Mesenteric fat pad (tissue), 1 donor: ENCODE data around the gene MAP4K2. TPM values are rescaled to one million over a fixed set of nuclear protein-coding genes. Genes with fewer than 3 reads are reported as not detected.
A peak's percentile ranks its signal among the peaks of the same experiment; 100 is the strongest.

Source experiments
- DNase-seq: peaks from one replicate; pipeline ENCODE4 v3.0.0-alpha.2; 2020; ENCODE audit warnings: low spot score
- total RNA-seq: library from RNA; stranded (reverse); fragmentation: NEBNext Ultra II Directional; extraction: Animal tissue kit (Norgen Biotek cat#: 25700); gene quantifications from one replicate; pipeline ENCODE4 v1.2.1, GENCODE V29; 2021
- donor health status: DM: yes; HTN: yes; CAD: no.

MAP4K2 gene
- total RNA-seq, 1 donor from 2014 or later, result 18.2 TPM

DNA sequence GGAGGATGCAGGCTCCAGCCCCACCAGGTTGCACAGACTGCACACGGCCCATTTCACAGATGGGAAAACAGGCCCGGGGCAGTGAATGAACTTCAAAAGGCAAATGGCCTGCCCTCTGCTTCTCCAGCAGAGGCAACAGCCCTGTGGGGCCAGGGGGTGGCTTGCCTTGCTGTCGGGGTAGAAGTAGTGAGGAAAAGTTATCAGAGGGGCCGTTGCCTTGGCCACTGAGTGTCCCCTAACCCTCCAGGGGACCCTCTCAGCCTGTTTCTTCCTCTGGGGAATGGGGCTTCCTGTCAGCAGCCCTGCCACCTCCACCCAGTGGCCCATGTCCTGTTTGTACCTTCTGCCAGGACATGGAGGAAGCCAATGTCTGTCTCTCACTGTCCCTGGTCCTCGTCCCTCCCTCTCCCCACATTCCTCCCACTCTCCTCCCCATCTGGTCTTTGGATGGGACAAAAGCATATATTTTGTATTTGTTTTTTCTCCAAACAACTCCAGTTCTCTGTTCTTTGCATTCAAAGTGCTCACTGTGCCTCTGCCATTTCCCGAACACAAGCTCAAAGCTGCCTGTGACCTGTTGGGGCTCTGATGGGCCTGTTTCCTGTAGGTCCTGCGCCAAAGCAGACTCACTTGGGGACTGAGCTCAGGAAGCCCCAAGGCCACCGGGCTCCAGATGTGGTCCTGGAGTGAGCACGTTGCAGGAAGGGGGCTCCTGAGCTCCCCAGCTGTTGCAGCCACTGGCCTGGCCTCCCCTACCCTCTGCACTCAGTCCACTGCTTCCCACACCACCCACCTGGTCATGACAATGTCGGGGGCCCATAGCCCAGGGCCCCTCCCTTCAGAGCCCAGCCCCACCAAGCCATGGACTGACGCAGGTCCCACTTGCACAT is 9.5 kb downstream of the MAP4K2 start:
- DNase-seq, result peak; percentile 80

DNA sequence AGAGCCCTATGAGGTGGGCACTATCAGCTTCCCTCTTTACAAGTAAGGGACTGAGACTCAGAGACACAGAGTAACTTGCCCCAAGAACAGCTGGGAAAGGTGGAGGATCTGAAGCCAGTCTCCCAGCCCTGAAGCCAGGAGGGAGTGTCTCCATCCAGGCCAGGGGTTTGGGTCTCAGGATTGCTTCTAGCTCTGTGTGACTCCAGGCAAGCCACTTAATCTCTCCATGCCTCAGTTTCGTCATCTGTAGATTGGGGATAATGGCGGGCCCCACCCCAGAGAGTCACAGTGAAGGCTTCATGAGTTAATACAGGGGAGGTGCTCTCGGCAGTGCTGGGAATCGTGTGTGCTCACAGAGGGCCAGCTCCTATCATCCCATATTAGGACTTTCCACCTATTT is 10.5 kb downstream of the MAP4K2 start:
- DNase-seq, result peak; percentile 76

DNA sequence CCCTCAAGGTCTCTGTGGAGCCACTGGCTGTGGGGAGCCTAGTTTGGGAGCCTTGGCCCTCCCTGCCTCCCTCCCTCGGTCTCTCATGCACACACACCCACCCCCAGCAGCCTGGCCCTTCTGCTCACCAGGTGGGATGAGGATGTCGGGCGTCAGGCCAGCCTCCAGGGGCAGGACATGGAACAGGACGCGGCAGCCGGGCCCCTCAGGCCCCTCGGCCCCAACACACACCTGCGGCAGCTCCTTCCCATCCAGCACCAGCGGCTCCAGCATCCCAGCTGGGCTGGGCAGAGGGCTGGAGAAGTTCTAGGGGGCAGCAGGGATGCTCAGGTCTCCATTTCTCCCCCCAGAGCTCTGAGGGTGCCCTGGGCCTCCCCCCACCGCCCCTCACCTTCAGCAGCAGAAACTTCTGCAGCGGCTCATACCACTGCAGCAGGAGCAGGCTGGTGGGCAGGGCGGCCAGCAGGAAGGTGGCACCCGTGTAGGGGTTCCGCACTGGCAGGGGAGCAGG is 11.2 kb downstream of the MAP4K2 start:
- peak; percentile 77 for DNase-seq

DNA sequence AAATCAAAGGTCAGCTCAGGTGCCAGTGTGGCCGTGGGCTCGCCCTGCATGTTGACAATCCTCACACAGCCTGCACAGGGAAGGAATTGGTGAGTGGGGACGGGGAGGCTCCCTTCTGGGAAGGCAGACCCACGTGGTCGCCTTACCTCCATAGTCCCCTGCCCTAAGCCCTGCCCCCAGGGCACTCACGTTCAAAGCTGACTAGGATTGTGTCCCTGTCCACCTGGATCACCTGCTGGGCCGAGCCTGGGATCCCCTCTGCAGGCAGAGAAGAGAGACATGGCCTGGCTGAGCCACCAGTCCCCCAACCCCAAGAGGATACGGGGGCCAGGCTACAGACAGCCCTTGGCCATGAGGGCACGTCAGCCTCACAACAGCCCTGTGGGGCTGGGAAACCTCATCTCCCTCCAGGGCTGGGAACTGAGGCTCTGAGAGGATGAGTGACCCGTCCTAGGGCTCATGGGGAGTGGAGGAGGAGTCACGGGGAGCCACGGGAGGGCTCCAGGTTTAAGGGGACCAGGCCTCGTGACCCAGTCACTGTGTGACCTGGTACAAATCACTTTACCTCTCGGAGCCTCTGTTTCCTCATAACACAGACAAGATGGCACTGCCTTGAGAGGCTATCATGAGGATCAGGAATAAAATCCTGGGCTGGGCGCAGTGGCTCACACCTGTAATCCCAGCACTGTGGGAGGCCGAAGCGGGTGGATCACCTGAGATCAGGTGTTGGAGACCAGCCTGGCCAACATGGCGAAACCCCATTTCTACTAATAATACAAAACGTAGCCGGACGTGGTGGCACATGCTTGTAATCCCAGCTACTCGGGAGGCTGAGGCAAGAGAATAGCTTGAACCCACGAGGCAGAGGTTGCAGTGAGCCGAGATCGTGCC is 12.6 kb downstream of the MAP4K2 start:
- DNase-seq, result peak; percentile 87

DNA sequence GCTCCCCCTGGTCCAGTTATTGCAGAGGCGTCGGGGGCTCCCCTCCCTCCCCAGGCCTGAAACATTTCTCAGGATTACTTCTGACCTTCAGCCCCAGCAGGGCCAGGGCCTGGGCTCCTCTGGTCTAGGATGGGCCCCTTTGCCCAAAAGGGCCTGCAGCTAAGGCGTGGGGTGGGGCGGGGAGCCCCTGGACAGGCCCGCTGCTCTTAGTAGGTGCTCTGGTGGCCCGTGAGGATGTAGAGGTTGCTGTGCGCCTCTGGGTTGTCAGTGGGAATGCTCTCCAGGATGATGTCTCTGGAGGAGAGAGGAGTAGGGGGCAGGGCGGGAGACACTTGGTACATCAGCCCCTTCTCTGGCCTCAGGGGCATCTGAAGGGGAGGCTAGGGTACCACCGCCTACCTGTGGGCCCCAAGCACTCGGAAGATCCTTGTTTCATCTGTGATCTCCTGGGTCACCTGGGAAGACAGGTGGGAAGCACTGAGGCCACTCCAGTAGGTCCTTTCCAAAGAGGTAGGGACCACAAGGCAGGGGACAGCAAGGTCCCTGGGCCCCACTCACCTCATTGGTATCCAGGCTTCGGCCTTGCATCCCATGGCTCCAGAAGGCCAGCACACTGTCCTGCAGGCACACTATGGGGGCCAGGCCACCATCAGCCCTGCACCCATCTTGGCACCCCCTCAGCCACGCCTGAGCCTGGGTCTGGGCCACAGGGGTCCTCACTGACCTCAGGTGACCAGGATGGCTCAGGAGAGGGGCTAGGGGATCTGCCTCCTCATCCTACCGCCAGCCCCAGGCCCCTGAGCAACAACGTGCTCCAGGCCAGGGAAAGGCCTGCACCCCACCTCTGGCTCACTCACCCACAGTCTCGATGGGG is 13.4 kb downstream of the MAP4K2 start:
- peak; percentile 82 for DNase-seq

DNA sequence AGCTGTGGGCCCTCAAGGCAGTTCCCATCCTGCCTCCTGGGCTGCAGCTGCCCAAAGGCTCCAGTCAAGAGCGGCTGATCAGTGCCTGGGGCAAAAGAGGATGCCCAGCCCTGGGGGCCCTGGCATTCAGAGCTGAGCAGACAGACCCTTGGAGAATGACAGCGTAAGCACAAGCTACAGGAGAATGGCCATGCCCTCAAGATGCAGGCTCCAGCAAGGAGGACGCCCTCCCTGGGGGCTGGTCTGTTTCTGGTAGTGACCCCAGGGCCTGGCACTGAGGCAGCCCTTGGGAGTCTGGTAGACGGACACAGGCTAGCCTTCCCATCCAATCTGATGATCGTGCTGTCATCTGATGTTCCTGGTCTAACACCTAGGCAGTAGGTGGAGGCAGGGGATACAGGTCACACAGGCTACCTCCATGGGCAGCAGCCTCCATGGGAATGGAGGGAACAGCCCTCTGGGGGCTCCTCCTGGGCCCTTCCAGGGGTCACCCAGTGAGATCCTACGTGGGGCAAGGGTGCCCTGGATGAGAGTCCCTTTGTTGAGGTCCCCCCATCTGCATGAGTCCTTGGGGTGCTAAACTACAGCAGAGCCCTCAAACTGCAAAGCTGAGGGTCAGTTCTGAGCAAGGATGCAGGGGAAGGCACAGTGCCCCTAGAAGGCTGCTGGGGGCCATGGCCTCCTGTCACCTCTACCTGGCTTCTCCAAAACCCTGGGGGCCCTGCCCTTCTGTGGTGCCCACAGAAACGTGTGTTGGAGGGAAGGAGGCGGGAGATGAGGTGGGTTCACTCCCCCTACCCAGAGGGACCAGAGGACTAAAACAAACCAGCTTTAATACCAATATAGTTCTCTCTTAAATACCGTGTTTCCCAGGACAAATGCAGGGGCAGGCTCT is 14.4 kb downstream of the MAP4K2 start:
- DNase-seq, result peak; percentile 73

DNA sequence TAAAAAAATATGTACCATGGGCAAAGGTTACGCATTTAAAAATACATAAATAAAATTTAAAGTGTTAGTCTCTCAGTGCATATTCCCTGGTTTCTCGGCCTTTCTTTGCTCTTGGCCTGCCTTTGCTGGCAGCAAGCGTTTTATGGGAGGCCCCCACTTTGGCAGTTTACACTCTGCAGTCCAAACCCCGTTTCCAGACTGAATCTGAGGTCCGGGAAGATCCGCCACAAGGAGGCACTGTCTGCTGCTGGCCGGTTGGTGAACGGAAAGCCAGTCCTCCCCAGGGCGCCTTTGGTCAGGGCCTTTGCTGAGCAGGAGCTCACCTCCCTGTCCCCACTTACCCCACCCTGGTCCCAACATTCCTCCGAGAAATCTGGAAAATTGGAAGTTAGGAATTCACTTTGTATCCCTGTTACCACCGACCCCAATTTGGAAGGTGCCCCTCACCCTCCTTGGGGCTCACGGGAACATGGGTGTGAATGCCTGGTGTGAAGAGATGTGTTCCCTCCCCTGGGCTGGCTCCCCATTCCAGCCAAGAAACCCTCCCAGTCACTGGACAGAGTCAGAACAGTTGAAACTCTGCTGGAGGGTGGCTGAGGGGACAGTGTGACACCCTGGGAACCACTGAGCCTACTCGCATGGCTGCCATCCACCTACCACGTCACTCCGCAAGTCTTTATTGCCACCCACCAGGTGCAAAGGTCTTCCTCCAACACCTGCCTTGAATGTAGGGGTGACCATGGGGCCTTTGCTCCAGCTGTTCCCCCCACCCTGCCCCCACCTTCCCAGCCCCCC is 15.3 kb downstream of the MAP4K2 start:
- peak; percentile 91 for DNase-seq

DNA sequence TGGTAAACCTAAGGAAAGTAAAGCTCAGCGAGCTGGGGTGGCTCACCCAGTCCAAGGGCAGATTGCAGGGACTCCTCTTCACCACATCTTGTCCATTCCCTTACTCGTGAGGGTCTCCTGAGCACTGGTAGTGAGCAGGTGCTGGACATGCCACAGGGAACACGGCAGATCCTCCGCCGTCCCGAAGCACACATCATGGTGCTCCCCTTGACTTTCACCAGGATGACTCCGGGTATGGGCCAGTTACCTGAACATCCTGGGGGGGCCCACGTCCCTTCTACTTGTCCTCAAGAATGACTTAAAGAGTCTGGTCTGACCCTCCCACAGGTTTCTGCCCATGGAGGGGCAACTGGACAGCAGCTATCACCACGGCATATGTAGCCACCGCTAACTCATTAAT is 16.7 kb downstream of the MAP4K2 start:
- DNase-seq, result peak; percentile 53

DNA sequence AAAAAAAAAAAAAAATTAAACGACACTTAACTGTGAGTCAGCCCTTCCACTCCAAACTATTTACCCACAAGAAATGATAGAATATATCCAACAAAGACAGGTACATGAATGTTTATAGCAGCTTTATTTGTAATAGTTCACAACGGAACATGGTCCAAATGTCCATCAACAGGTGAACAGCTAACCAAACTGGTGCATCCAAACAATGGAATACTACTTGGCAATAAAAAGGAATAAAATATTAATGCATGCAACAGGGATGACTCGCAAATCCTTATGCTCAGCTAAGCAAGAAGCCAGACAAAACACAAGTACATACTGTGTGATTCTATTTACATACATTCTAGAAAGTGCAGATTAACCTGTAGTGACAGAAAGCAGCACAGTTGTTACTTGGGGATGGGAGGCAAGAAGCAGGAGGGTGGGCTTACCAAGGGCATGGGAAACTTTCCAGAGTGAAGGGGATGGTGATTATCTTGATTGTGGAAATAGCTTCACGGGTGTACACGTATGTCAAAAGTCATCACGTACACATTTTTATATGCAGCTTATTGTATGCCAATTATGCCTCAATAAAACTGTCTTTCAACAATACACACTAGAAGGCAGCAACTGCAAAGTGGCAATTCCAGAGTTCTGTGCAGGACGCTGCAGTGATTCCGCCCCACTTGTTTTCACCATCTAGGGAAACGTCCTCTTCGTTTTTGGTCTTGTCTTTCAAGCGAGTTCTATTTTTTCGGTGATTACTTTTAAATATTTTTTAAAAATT is 18.0 kb downstream of the MAP4K2 start:
- no peak for DNase-seq

DNA sequence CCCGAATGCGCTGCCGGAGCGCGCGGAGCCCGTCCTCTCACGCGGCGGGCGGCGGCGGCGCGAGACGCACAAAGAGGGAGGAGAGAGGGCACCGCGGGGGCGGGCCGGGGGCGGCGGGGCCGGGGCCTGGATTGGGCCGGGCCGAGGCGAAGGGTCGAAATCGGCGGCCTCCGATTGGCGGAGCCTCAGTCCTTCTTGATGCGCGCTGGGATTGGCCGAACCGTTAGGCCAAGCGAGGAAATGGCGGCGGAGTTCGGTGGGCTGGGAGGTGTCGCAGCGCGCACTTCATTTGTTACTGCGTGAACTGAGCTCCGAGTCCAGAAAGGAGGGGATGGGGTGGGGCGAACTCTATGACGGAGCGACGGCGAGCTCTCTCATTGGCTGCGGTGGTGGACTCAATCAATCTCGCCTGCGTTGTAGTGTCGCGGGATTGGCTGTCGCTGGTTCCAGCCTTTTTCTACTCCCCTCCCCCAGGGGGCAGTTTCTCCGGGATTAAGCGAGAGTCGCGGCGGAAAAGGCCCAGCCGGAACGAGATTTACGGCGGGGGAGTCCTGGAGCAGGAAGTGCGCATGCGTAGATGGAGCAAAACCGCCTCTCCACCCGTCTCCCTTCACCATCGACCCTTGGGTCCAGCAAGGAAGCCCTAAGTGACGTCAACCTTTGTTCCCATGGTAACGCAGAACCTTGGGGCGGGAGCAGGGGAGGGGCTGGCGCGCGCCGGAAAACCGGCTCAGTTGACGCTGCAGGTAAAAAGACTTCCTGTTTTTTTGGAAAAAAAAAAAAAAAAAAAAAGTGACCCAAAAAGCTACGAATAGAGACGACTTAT is 24.3 kb downstream of the MAP4K2 start, which contains the start of gene SF1:
Gene SF1 (minus strand): TSS at position 70 of the 826 bp plus-strand sequence. CDS start 150 bp downstream, outside the sequence.
- DNase-seq, result peak; percentile 99

DNA sequence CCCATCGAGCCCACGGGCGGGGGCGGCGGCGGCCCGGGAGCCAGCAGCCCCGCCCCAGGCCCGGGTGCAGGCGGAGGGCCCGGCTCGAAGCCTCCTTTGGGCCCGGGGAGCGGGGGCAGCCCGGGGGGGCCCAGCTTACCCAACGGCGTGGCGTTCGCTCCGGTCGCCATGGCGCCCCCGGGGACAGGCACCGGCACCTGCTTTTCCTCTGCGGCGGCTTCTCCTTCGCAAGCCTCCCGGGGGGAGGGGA is 24.9 kb downstream of the MAP4K2 start:
- DNase-seq, result no peak

DNA sequence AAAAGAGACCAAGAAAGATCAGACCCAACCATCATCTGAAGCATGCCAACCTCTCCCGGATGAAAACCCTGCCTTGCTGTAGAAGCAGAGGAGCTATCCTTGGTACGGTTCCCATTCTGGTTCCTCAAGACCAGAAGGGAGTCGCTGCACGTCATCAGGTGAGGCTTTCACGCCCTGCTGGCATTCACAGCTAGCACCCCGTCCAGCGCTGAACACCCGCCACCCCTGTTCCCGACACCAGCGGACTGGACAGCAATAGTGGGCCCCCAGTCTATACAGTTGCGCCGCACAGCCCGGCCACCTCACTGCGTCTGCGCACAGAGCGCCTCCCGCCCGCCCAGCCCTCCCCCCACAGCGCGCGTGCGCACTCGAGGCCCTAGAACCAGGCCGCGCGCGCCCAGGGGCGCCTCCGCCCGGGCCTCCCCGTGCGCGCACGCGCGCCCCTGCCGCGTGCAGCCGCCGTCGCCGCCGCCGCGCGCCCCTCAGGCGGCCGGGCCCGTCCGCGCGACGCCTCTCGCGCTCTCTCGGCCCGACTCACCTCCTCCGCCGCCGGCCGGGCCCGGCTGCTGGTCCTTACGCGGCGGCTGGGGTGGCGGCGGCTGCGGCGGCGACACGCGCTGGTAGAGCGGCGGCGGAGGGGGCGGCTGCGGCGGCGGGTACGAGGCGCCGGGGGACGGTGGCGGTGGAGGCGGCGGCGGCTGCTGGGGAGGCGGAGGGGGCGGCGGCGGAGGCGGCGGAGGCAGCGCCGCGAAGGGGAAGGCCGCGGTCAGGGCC is 25.4 kb downstream of the MAP4K2 start:
- DNase-seq, result peak; percentile 93

DNA sequence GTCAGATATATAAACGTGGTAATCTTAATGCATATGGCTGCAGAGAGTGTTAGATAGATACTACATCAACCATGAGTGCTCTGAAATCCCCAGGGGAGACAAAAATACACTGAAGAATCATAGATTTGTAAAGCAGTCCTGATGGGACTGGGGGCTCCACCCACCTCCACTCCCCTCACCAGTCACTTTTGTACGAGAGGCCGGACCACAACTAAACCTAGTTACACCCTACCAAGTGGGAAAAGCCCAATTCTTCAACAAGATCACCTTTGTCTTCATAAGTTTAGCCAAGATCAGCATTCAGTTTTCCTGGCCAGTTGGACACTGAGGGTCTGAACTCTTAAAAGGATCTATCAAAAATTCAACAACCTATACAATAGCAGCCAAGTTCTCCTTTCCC is 26.1 kb downstream of the MAP4K2 start:
- no peak for DNase-seq

DNA sequence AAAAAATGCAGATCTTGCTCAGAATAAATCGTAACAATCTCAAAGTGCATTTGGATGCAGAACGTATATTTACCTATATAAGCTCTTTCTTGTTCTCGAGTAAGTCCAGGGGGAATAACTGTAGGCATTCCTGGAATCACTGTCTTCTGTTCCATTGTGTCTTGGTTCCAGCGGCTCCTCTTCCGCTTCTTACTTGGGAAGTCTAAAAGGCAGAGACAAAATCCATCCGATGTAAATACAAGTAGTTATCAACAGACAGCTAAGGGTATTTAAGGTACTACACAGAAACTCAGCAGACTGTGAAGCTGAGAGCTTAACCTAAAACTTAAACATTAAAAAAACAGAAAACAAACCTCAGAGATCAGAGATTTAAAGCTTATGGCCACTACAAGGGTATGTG is 26.6 kb downstream of the MAP4K2 start:
- no peak for DNase-seq

DNA sequence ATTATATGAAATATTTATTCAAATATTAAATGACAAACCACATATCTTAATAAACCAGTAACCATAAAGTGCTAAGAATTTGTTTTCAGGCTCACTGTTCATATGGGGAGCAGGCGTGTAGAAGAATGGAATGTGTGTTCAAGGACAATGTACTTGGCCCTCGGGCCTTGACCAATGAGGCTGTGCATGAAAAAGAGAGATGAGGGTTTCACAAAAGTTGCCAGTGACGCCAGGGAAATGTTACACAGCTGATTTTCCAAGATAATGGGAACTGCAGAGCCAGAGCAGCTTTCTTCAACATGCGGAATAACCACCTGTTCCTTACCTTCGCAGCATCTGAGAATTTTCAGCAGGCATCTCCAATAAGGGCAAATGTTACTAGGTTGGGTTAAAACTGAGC is 28.9 kb downstream of the MAP4K2 start:
- no peak for DNase-seq

DNA sequence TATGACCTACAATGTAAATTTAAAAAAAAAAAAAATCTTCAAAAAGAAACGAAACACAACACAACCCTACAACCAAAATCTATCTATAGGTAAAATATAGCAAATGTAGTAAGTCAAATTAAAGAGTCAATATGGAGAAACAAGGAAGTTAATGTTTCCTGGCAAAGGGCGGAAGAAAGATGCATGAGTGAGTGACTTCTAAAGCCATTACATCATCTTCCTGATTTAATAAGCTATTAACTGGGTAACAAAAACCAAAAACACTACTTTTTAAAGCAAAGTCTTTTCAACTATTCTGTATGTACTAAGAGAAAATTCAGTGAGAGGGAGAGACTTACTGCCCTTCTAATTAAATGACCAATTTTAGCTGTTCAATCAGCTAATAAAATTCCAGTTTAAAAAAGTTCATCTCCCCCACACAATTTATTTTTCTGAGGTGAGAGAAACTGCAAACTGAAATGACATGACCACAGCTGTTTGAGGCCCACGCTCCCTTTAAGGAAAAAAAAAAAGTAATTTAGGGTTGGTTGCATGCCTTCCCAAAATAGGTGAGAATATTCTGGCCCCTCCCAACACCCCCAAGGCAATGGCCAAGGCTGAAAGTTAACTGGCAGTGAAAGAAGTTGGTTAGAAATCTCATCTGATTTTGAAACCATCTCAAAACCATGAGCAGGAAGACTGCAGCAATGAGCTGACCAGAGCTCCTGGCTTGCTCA is 30.6 kb downstream of the MAP4K2 start:
- no peak for DNase-seq
